Iris pigment epithelial cell (primary cell): ENCODE data around the gene EPN2.

Source experiments
- DNase-seq: peaks from one replicate; pipeline ENCODE4 v3.0.0-alpha.2; 2011; ENCODE audit warnings: low read depth

EPN2 gene

GRCh38 chr17:19294443-19294842 lies 57.3 kb downstream of the EPN2 start:
- DNase-seq = no peak

GRCh38 chr17:19295473-19296135 lies 58.4 kb downstream of the EPN2 start:
- no peak for DNase-seq

DNA sequence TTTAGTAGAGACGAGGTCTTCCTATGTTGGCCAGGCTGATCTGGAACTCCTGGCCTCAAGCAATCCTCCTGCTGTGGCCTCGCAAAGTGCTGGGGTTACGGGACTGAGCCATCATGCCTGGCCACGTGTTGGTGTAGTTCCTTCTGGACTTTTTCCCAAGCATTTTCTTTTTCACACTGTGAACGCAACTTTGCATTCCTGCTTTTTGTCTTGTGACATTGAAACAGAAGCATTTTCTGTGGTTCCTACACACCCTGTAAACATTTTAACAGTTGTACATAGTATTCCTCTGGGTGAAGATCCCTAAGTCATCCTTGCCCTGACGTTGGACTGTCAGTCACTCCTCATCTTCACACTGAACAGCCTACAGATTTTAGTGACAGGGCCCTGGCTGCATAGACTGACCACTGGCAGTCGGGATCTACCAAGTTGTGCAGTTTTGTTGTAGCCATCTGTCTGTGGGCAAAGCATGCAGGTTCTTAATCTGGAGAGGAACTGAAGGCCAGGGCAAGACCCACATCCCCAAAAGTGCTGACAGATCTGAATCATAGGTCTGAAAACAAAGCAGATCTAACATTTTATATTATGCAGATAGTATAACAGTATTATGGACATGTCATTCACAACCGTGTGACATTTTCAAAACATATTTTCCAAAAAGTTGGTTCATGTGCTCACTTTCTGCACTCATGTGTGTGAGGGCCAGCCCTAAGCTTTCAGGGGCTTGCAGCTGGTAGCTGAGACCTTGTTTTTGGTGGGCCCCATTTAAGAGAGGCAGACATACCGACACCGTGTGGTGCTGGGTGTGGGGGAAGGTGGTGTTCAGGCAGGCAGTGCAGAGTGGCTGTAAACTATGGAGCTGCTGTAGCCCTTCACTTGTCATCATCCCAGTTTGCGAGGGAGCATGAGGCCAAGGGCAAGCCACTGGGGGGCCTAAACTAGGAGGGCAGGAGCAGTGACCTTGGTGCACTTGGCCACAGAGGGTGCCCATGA lies 59.9 kb downstream of the EPN2 start:
- DNase-seq = no peak

DNA sequence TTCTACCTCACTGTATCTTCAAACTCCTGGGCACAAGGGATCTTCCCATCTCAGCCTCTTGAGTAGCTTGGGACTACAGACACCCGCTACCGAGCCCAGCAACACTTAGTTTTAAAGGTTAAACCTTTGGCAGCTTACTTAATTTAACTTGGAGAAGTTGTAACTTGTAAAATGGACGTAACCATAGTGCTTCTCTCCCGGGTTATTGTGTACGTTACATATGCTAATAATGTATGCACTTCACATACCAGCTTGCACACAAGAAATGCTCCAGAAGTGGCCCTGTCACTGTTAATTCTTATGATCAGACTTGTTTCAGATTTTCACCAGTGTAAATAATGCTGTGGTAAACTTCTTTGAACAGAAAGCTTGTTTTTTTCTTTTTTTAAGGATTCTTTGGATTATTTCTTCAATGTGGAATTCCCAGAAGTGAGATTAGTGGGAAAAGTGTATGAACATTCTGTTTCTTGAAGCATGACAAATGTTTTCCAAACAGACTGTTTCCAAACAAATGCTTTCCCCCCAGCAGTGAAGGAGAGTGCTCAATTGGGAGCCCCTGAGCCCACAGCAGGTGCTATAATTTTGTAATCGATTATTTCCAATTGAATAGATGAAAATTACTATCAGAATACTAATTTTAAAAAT lies 61.5 kb downstream of the EPN2 start:
- DNase-seq = no peak

DNA sequence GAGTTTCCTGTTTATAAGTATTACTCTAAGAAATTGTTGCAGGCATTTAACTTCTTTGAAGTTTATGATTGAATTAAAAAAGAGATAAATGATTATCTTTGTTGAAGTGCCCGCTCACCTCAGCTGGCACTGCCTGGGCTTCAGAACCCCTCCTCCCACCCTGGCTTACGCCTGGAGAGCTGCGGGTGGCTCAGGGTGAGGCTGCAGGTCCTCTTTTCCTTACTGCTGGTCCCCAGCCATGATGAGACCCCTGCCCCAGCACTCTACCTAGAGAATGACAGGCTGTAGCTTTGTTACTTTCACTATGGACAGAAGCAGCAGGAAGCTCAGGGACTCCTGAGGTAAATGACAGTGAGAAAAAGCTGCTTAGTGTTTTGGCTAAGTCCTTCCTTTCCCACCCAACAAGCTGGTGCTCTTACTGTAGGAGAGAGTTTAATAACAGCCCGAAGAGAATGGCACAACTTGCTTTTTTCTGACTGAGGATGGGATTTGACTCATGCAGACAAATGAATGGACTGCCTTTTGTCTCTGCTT lies 62.1 kb downstream of the EPN2 start:
- DNase-seq = no peak

DNA sequence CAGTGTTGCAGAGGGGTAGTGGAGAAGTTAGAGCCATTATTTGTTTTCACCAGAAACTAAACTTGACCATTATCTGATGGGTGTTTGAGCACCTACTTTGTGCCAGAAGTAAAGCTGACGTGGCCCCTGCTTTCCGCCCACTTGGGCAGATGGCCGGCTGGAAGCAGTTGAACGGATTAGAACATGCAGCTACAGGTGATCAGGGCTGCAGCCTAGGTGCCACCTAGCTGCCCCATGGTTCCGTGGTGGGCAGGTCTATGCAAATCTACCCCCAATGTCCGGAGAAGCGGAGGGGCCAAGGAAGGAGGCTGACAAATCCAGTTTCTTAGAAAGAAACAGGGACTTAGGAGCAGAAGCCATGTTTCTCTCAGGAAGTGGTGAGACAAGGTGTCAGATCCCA lies 62.7 kb downstream of the EPN2 start:
- no peak for DNase-seq

DNA sequence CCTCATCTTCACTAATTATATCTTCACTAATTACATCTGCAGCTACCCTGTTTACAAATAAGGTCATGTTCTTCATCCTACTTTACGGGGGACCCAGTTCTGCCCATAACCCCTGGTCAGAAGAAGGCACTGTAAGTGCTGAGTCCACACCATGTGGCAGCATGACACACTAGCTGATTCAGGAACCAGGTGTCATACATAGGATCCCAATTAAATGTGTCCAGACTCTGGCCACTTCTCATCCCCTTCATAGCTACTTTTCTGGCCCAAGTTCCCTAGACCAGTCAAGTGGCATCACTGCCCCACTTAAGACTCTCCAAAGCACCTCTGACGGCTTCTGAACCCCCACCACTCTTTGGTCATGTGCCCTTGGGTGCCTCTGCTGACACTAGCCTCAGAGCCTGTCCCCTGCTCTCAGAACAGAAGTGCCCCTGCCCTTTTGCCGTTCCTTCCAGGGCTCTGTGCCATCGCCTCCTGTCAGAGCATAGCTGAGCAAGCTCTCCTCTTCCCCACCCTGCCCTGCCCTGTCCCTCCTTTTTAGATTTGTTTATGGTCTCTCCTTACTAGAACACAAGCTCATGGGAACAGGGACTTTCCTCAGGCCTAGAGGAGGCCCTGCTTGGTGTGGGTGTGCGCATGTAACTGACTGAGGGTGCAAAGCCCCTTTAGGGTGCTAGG lies 64.2 kb downstream of the EPN2 start:
- DNase-seq = no peak

DNA sequence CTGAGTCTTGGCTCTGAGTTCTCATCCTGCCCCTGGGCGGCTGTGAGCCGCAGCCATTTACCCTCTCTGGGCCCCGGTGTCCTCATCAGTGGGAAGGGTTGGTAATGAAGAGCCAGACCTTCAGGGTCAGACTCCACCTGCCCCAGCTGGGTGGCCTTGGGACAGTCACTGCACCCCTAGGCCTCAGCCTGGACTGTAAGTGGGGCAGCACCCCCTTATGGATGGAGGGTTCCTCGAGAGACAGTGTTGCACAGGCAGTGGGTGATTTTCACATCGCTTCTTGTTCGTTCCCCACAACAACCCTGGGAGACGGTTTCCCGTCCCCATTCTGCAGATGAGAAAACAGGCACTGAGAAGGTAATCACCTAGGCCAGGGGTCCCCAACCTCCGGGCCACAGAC lies 64.8 kb downstream of the EPN2 start:
- no peak for DNase-seq

DNA sequence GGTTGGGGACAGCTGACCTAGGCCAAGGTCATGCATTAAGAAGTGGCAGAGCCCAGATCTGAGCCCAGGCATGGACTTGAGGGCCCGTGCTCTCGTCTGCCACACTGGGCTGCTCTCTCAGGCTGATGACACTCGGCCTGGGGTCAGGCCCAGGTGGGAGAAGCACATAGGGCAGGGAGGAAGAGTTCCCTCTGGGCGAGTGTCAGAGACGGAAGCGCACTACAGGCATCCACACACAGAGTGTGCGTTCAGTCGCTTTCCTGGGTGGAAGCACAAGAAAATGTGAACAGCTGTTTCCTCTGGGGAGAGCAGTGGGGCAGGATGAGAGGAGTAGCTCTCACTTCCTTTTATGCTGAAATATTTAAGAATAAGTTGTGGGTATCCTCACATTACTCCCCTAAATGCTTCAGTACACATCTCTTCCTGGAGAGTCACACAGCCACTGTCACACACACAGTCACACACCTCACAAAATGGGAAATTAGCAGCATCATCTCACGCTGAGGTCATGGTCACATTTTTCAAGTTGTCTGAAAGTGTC lies 65.7 kb downstream of the EPN2 start:
- no peak for DNase-seq

GRCh38 chr17:19303367-19303776 lies 66.2 kb downstream of the EPN2 start:
- no peak for DNase-seq

- peak; percentile 83 for DNase-seq
Observed at GRCh38 chr17:19304209-19304608, 67.0 kb downstream of the EPN2 start.

DNA sequence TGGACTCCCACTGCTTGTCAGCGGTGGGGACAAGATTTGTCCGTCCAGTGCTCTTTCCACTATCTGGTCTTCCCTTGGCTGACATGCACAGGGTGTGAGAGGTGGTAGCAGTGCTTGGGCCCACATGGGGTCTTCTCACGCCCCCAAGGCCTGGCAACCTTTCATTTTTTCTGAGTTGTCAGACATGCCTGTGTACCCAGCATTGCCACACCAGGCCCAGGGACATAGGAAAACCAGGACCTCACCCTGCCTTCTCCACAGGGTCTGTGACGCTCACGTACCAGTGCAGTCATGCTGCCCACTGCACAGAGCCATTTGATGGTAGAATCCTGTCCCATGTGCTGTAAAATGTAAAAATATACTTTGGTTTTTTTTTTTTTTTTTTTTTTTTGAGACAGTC lies 67.6 kb downstream of the EPN2 start:
- DNase-seq = no peak

DNA sequence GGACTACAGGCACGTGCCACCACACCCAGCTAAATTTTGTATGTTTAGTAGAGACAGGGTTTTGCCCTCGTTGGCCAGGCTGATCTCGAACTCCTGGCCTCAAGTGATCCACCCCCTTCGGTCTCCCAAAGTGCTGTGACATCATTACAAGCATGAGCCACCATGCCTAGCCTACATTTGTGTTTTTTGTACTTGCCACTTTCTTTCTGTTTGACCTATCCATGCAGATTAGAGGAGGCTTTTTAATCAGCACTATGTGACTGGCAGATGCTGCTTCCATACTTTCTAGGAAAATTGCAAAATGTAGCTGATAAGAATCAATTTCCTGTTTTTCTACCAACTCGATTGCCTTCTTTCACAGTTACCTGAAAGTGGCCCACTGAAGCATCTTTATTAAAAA lies 68.1 kb downstream of the EPN2 start:
- no peak for DNase-seq

- no peak for DNase-seq
Observed at GRCh38 chr17:19305761-19306159, 68.6 kb downstream of the EPN2 start.

DNA sequence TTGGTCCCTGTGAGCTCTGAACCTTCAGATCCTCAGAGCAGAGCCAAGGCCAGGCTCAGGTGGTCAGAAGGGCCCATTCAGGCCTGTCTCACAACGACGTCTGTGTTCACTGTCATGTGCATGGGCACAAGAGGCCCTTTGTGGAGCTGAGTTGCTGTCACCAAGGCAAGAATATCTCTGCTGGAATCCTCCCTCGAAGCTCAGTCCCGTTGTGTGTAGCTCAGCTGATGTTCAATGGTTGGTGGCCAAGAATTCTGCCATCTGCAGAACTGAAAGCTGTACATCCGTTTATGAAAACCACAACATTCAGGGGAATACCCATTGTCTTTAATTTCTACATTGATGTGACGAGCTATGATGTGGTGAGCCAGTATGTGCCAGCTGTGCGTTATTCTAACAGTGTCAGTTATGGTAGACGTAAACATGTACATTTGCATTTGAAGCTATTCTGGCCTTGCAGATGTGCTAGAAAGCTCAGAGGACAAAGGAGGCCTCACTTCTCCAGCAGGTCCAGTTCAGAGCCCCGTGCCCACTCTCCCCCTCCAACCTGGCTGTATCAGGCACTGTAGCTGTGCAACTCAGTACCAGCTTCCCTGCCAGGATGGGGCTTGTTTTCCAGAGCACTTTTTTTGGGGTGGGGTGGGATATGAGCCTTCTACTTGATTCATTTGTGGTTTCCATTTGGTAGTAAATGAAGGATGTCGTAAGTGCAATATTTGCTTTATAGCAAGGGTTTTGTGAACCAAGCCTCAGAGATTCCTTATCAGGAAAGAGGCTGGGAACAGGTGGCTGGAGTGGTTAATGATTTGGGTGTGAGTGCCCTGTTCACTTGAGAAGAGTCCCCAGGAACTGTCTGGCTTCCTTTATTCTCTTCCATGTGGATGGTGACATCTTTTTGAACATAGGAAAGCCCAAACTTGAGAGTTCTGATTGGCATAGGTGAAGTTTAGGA lies 69.3 kb downstream of the EPN2 start:
- no peak for DNase-seq

- DNase-seq = no peak
Observed at GRCh38 chr17:19307521-19307920, 70.4 kb downstream of the EPN2 start.

- no peak for DNase-seq
Observed at GRCh38 chr17:19308398-19308797, 71.2 kb downstream of the EPN2 start.

- DNase-seq = no peak
Observed at GRCh38 chr17:19309701-19310100, 72.5 kb downstream of the EPN2 start.

DNA sequence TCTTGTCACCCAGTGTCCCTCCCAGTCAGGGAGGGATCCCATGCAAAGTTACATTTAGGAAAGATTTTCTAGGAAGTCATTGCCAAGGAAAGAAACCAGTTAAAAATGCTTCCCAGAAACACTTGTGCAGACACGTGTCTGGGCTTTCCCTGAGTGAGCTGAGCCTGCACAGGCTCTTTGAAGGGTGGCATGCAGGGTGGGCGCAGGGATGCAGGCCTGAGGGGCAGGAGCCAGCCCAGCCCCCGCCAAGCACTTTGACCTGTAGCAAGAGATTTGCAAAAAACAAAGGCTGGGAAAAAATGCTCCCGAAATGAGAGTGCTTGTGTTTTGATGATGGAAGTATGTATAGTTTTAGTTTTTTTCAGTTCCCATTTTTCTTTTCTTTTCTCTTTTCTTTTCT lies 73.0 kb downstream of the EPN2 start:
- DNase-seq = no peak

DNA sequence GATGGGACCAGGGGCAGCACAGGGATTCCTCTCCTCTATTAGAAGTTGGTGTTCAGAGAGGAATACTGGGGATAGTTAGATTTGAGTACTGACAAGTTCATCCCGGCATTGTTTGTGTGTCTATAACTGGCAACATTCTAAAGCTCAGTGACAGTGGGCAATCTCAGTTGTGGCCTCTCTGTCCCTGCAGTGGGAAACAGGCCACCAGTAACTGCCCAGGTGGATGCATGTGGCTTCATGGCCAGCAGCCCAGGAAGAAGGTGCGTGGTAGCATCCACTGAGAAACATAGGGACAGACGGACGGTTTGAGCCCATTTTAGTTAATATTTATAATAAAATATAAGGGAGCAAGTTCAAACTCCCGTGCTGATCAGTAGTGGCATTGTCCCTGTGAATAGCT lies 73.8 kb downstream of the EPN2 start:
- DNase-seq = no peak
